Mucosa of stomach (tissue), 1 donor: ENCODE measurements around the gene IFT122.

ENCODE experiments used
- H3K27me3 ChIP-seq: one replicate; pipeline ENCODE4 v1.7.0; 2013; ENCODE audit warnings: mild to moderate bottlenecking, low read length; ENCODE audit not compliant: control insufficient read depth, insufficient read depth
- H3K36me3 ChIP-seq: one replicate; pipeline ENCODE4 v1.7.0; 2013; ENCODE audit warnings: low read length; ENCODE audit not compliant: control insufficient read depth, insufficient read depth
- H3K4me1 ChIP-seq: one replicate; pipeline ENCODE4 v1.7.0; 2013; ENCODE audit warnings: mild to moderate bottlenecking, low read length; ENCODE audit not compliant: control insufficient read depth, insufficient read depth
- H3K4me3 ChIP-seq: one replicate; pipeline ENCODE4 v1.7.0; 2013; ENCODE audit warnings: low read length
- H3K9ac ChIP-seq: one replicate; pipeline ENCODE4 v1.7.0; 2013; ENCODE audit warnings: mild to moderate bottlenecking, low read length, moderate library complexity
- H3K9me3 ChIP-seq: one replicate; pipeline ENCODE4 v1.7.0; 2013; ENCODE audit warnings: mild to moderate bottlenecking, low read length, moderate library complexity; ENCODE audit not compliant: control insufficient read depth
- donor health status: Pancreatic carcinoma.

The IFT122 gene

DNA sequence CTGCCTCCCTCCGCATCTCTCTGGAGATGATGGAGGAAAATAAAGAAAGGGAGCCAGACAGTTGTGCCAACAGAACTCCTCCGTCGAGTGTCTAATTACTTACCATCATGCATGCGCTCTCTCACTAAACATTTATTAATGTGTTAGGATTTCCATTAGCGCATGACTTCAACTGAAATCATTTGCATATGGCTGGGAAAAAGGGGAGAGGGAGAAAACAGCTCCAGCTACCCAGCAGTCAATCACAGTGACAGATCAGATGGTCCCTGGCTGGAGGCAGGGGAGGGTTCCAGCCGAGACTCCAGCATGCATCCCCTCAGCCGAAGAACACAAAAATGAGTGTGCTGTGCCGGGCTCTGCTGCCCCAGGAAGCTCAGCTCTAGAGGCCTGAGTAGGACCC lies 81.6 kb downstream of the IFT122 start:
- no peak overlapping the region for H3K9ac ChIP-seq
- H3K9me3 ChIP-seq: no peaks in the 10 kb centered on the region
- H3K4me3 ChIP-seq: no peak overlapping the region
- no peaks in the 10 kb centered on the region for H3K4me1 ChIP-seq
- no peaks in the 10 kb centered on the region for H3K27me3 ChIP-seq
- no peaks in the 10 kb centered on the region for H3K36me3 ChIP-seq

DNA sequence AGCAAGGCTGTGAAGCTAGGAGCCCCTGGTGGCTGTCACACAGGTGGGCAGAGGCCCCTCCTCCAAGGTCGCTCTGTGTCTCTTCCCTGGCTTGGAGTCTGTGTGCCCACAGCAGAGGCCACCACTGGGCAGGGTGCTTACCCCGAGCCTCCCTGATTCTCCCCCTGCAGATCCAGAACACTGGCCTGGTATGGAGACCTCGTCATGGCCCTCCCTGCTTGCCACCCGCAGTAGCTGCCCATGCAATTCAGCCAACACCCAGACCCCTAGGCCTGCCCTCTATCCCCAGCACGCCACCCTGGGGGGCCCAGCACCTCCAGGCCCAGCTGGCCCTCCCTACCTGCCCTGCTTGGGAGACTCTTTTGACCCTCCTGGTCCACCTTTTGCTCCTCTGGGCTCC lies 82.9 kb downstream of the IFT122 start:
- Histone ChIP-seq H3K27me3 (no peaks in the 10 kb centered on the region), H3K4me1 (no peaks in the 10 kb centered on the region), H3K4me3 (no peak overlapping the region), H3K9ac (no peak overlapping the region), H3K36me3 (no peaks in the 10 kb centered on the region), H3K9me3 (no peaks in the 10 kb centered on the region)

DNA sequence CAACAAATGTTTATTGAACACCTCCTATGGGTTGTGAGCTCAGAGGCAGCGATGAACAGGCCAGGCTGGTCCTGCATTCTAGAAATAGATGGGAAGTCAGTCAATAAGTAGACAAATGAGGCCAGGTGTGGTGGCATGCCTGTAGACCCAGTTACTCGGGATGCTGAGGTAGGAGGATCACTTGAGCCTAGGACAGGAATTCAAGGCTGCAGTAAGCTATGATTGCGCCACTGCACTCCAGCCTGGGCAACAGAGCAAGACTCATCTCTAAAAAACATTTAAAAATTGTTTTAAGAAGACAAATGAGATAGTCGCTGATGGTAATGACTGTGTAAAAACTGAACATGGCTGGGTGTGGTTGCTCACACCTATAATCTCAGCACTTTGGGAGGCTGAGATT lies 84.1 kb downstream of the IFT122 start:
- H3K4me3 ChIP-seq: no peak overlapping the region
- H3K27me3 ChIP-seq: no peaks in the 10 kb centered on the region
- no peak overlapping the region for H3K9ac ChIP-seq
- H3K4me1 ChIP-seq: no peaks in the 10 kb centered on the region
- H3K9me3 ChIP-seq: no peaks in the 10 kb centered on the region
- no peaks in the 10 kb centered on the region for H3K36me3 ChIP-seq

DNA sequence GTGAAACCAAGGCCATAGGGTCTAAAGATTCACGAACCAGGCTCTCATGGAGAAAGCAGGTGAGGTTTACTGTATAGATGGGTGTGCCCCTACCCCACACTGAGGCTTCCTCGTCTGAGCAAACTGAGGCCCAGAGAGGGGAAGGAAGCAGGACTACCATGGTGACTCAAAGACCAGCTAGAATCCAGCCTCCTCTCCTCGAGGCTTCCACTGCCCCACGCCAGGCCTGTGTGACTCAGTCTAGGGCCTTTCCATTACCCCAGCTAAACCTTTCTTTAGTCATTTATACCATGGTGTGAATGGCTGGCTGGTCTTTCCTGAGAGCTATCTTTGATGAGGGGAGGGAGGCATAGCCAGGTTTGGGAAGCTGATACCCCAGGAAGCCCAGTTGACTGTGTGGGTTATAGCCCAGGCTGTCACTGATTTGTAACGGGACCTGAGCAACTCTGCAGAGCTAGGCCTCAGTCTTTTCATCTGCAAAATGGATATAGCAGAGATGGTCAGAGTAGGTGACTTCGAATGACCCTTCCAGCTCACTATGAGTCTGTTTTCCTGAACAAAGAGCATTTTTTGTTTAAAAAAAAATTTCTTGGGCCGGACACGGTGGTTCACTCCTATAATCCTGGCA lies 85.4 kb downstream of the IFT122 start:
- Histone ChIP-seq H3K4me3 (no peak overlapping the region), H3K4me1 (peaks cover 5% of the 10 kb centered on the region), H3K36me3 (no peaks in the 10 kb centered on the region), H3K9ac (no peak overlapping the region), H3K27me3 (no peaks in the 10 kb centered on the region), H3K9me3 (no peaks in the 10 kb centered on the region)

DNA sequence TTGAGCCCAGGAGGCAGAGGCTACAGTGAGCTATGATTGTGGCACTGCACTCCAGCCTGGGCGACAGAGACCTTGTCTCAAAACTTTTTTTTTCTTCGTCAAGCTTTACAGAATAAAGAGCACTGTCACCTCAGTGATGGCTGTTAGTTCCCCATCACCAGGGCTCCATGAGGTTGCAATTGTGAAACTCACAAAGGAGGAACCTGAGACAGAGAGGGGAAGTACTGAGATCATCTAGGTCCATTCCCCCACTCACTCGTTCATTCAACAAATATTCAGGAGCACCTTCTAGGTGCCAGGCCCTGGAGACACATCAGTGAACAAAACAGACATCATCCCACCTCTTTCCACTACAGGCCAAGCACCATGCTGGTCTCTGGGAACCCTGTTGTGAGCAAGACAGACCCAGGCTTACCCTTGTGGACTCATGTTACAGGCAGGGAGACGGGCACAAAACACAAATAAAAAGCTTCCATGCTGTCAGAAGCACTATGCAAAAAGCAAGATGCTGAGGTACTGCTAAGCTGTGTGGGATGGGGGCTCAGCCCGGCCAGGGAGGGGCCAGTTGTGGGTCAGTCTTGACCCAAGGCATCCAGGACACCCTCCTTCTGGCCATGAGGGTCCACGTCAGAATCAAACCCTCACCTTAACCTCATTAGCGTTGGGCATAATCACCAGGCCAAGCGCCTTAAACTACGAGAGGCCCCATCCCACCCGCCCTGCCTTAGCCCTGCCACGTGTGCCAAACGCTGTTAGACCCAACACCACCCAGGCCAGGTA lies 86.3 kb downstream of the IFT122 start:
- Histone ChIP-seq H3K27me3 (no peaks in the 10 kb centered on the region), H3K9me3 (no peaks in the 10 kb centered on the region), H3K4me1 (peaks cover 5% of the 10 kb centered on the region), H3K36me3 (no peaks in the 10 kb centered on the region), H3K4me3 (no peak overlapping the region), H3K9ac (no peak overlapping the region)

DNA sequence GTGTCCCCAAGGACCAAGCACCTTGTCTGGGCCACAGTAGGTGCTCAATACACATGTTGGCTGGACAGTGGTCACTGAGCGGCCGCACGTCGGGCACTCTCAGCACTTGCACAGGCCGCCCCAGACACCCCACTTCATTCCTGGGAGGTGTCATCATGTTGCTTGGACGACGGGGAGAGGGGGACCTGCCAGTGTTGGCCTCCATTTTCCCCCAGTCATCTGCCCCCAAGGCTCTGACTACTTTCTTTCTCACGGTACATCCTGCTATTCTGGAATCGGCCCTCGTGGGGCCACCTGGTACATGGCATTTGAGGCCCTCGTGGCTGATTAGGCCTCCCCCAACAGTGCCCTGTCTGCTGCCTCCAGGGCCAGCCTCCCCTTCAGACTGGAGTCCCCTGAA lies 87.2 kb downstream of the IFT122 start:
- Histone ChIP-seq H3K4me1 (peaks cover 5% of the 10 kb centered on the region), H3K4me3 (no peak overlapping the region), H3K9me3 (no peaks in the 10 kb centered on the region), H3K27me3 (no peaks in the 10 kb centered on the region), H3K36me3 (no peaks in the 10 kb centered on the region), H3K9ac (no peak overlapping the region)

DNA sequence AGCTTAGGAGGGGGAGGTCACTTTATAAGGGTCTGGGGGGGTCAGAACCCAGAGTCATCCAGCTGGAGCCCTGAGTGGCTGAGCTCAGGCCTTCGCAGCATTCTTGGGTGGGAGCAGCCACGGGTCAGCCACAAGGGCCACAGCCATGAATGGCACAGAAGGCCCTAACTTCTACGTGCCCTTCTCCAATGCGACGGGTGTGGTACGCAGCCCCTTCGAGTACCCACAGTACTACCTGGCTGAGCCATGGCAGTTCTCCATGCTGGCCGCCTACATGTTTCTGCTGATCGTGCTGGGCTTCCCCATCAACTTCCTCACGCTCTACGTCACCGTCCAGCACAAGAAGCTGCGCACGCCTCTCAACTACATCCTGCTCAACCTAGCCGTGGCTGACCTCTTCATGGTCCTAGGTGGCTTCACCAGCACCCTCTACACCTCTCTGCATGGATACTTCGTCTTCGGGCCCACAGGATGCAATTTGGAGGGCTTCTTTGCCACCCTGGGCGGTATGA lies 88.6 kb downstream of the IFT122 start, which contains the start of gene RHO:
TSS of gene RHO (plus strand) at position 51 of the 512 bp plus-strand sequence. CDS start at position 146, 95 bp downstream.
- H3K27me3 ChIP-seq: no peaks in the 10 kb centered on the region
- H3K36me3 ChIP-seq: no peaks in the 10 kb centered on the region
- no peaks in the 10 kb centered on the region for H3K9me3 ChIP-seq
- H3K4me3 ChIP-seq: no peak within 1 kb of the TSS
- H3K9ac ChIP-seq: no peak within 1 kb of the TSS
- H3K4me1 ChIP-seq: peaks cover 5% of the 10 kb centered on the region

DNA sequence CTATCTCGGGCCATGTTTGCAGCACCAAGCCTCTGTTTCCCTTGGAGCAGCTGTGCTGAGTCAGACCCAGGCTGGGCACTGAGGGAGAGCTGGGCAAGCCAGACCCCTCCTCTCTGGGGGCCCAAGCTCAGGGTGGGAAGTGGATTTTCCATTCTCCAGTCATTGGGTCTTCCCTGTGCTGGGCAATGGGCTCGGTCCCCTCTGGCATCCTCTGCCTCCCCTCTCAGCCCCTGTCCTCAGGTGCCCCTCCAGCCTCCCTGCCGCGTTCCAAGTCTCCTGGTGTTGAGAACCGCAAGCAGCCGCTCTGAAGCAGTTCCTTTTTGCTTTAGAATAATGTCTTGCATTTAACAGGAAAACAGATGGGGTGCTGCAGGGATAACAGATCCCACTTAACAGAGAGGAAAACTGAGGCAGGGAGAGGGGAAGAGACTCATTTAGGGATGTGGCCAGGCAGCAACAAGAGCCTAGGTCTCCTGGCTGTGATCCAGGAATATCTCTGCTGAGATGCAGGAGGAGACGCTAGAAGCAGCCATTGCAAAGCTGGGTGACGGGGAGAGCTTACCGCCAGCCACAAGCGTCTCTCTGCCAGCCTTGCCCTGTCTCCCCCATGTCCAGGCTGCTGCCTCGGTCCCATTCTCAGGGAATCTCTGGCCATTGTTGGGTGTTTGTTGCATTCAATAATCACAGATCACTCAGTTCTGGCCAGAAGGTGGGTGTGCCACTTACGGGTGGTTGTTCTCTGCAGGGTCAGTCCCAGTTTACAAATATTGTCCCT lies 89.6 kb downstream of the IFT122 start:
- Histone ChIP-seq H3K4me1 (peaks cover 5% of the 10 kb centered on the region), H3K27me3 (no peaks in the 10 kb centered on the region), H3K4me3 (no peak overlapping the region), H3K9me3 (no peaks in the 10 kb centered on the region), H3K9ac (no peak overlapping the region), H3K36me3 (no peaks in the 10 kb centered on the region)

DNA sequence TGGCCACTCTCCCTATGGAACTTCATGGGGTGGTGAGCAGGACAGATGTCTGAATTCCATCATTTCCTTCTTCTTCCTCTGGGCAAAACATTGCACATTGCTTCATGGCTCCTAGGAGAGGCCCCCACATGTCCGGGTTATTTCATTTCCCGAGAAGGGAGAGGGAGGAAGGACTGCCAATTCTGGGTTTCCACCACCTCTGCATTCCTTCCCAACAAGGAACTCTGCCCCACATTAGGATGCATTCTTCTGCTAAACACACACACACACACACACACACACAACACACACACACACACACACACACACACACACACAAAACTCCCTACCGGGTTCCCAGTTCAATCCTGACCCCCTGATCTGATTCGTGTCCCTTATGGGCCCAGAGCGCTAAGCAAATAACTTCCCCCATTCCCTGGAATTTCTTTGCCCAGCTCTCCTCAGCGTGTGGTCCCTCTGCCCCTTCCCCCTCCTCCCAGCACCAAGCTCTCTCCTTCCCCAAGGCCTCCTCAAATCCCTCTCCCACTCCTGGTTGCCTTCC lies 90.3 kb downstream of the IFT122 start:
- Histone ChIP-seq H3K9ac (no peak overlapping the region), H3K27me3 (no peaks in the 10 kb centered on the region), H3K36me3 (no peaks in the 10 kb centered on the region), H3K9me3 (no peaks in the 10 kb centered on the region), H3K4me1 (peaks cover 5% of the 10 kb centered on the region), H3K4me3 (no peak overlapping the region)

DNA sequence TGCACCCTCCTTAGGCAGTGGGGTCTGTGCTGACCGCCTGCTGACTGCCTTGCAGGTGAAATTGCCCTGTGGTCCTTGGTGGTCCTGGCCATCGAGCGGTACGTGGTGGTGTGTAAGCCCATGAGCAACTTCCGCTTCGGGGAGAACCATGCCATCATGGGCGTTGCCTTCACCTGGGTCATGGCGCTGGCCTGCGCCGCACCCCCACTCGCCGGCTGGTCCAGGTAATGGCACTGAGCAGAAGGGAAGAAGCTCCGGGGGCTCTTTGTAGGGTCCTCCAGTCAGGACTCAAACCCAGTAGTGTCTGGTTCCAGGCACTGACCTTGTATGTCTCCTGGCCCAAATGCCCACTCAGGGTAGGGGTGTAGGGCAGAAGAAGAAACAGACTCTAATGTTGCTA lies 90.8 kb downstream of the IFT122 start:
- Histone ChIP-seq H3K4me1 (peaks cover 5% of the 10 kb centered on the region), H3K9ac (no peak overlapping the region), H3K4me3 (no peak overlapping the region), H3K9me3 (no peaks in the 10 kb centered on the region), H3K36me3 (no peaks in the 10 kb centered on the region), H3K27me3 (no peaks in the 10 kb centered on the region)

DNA sequence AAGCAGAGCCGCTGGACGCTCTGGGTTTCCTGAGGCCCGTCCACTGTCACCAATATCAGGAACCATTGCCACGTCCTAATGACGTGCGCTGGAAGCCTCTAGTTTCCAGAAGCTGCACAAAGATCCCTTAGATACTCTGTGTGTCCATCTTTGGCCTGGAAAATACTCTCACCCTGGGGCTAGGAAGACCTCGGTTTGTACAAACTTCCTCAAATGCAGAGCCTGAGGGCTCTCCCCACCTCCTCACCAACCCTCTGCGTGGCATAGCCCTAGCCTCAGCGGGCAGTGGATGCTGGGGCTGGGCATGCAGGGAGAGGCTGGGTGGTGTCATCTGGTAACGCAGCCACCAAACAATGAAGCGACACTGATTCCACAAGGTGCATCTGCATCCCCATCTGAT lies 91.7 kb downstream of the IFT122 start:
- peaks cover 5% of the 10 kb centered on the region for H3K4me1 ChIP-seq
- no peaks in the 10 kb centered on the region for H3K27me3 ChIP-seq
- no peaks in the 10 kb centered on the region for H3K36me3 ChIP-seq
- no peak overlapping the region for H3K4me3 ChIP-seq
- no peaks in the 10 kb centered on the region for H3K9me3 ChIP-seq
- H3K9ac ChIP-seq: no peak overlapping the region

DNA sequence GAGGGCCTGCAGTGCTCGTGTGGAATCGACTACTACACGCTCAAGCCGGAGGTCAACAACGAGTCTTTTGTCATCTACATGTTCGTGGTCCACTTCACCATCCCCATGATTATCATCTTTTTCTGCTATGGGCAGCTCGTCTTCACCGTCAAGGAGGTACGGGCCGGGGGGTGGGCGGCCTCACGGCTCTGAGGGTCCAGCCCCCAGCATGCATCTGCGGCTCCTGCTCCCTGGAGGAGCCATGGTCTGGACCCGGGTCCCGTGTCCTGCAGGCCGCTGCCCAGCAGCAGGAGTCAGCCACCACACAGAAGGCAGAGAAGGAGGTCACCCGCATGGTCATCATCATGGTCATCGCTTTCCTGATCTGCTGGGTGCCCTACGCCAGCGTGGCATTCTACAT lies 92.2 kb downstream of the IFT122 start:
- Histone ChIP-seq H3K27me3 (no peaks in the 10 kb centered on the region), H3K9ac (no peak overlapping the region), H3K4me3 (no peak overlapping the region), H3K4me1 (peaks cover 5% of the 10 kb centered on the region), H3K36me3 (no peaks in the 10 kb centered on the region), H3K9me3 (no peaks in the 10 kb centered on the region)
